Astrocyte of the spinal cord (primary cell): ENCODE data around the gene MCCD1.
"Not testable (repeated sequence)": the region's sequence is repeated elsewhere in the genome, so short reads cannot be mapped to it uniquely, and the experiment has no call there.

Experiments used
- DNase-seq: peaks from one replicate; pipeline ENCODE4 v3.0.0; 2011; ENCODE audit warnings: low read depth, low spot score
- H3K4me3 ChIP-seq: 2 replicates; pipeline ENCODE4 v1.5.1; 2011; ENCODE audit warnings: low read depth, mild to moderate bottlenecking, low read length, moderate library complexity
- CTCF ChIP-seq: IDR thresholded peaks from 2 replicates; pipeline ENCODE4 v1.5.1; 2012; ENCODE audit warnings: low read depth, mild to moderate bottlenecking, low read length, inconsistent platforms
- in situ Hi-C: cut with HindIII; loops from 2 replicates; pipeline ENCODE4 v1.10.0; 2017; ENCODE audit warnings: low sequenced_read_pairs

Gene MCCD1

DNA sequence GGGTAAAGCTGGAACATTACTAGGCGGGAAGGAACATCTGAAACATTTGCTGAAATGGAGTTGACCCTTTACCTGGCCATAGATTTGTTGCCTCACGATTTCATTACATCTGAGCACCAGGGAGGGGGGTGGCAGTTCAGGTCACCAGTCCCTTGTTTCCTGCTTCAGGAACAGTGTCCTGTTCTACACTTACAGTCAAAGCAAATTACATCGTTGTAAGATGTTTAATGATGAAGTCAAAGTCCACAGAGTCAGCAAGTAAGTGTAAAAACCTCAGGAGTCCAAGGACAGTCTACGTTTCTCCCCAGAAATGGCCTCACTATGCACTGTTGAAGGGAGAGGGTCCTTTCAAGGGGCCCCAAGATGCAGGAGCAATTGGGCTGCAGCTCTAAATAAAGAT, 39.7 kb upstream of the MCCD1 start:
- no peak for DNase-seq
- in situ Hi-C loops = no loop called here
- H3K4me3 ChIP-seq = no peak overlapping the region
- TF ChIP-seq CTCF = no peak

GRCh38 chr6:31490115-31490873, 38.5 kb upstream of the MCCD1 start:
- in situ Hi-C loops = no loop called here
- no peak for TF ChIP-seq CTCF
- no peak overlapping the region for H3K4me3 ChIP-seq
- no peak for DNase-seq

DNA sequence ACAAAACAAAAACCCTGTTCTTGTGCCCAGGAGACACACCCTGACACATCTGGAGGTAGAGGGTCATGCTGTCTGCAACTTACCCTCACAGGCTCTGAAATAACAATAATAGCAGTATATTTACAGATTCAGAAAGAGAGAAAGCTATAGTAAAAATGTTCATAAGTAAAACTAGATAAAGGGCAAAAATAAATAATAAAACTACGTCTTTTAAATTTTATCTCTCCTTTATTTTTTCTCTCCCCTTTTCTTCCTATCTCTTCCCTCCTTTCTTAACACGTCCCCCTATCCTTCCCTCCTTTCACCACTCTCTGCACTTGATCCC, 35.2 kb upstream of the MCCD1 start:
- in situ Hi-C loops, DNase-seq: not testable (repeated sequence)
- H3K4me3 ChIP-seq = peak overlapping the region; percentile 50

DNA sequence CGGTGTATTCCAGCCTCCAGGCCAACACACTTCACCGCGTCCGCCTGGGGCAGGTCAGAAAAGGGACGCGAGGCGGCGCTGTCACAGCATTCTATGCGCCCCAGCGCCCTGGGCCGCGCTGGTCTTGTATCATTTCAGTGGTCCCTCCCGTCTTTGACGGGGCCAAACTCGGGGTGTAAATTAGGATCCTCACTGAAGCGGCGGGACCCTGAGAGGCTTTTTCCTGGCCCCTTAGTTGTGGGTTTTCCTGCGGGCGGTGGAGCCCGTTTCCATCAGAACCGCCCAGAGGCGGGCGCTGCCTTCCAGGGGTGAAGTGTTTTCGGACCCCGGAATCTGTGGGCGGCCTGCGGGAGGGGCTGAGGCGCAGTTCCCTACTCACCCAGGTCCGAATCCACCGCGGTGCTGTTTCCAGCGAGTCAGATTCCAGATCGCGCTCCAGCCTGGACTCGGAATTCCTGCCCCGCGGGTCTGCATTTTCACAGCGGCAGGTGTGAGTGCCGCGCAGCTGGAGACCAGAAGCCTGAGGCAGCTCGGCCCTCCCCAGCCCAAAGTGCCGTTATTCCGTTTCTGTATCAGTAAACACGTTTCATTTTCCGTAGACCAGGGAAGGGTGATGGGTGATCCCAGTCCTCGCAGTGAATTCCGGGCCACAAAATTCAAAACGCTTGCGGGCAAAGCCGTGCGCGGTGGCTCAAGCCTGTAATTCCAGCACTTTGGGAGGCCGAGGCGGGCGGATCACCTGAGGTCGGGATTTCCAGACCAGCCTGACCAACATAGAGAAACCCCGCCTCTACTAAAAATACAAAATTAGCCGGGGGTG, 34.7 kb upstream of the MCCD1 start:
- in situ Hi-C loops = no loop called here
- H3K4me3 ChIP-seq = peak overlapping the region; percentile 50
- DNase-seq = peak; percentile 71
- peak; percentile 96 for TF ChIP-seq CTCF

DNA sequence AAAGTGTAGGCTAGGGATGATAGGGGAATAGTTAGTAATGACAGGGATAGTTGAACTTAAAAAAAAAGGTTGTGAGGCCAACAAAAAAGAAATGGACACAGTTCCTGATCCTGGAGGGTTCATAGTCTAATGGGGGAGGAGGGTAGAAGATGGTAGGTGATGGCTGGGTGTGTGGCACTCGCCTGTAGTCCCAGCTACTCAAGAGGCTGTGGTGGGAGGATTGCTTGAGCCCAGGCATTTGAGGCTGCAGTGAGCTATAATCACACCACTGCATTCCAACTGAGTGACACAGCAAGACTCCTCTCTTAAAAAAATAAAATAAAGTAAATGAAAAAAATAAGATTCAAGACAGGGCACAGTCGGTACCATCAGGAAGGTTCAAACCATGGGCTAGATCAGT, 33.2 kb upstream of the MCCD1 start:
- in situ Hi-C loops = no loop called here
- H3K4me3 ChIP-seq = no peak overlapping the region
- peak; percentile 39 for DNase-seq
- no peak for TF ChIP-seq CTCF

DNA sequence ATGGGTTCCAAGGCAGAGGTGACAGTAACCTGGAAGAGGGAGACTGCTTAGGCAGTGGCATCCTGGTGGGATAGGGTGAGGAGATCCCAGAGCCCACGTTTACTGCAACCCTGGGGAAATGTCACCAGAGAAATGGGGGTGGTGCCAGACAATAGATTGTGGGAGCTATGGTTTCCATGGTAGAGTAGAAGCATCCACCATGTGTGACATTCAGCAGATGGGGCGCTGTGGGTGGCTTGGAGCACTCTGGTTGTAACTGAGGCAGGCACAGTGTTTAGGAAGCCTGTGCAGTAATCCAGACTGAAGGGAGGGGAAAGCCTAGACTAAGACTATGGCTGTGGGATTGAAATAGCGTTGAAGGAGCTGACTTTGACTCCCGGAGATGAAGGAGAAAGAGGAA, 31.9 kb upstream of the MCCD1 start:
- DNase-seq, H3K4me3 ChIP-seq, in situ Hi-C loops: not testable (repeated sequence)

DNA sequence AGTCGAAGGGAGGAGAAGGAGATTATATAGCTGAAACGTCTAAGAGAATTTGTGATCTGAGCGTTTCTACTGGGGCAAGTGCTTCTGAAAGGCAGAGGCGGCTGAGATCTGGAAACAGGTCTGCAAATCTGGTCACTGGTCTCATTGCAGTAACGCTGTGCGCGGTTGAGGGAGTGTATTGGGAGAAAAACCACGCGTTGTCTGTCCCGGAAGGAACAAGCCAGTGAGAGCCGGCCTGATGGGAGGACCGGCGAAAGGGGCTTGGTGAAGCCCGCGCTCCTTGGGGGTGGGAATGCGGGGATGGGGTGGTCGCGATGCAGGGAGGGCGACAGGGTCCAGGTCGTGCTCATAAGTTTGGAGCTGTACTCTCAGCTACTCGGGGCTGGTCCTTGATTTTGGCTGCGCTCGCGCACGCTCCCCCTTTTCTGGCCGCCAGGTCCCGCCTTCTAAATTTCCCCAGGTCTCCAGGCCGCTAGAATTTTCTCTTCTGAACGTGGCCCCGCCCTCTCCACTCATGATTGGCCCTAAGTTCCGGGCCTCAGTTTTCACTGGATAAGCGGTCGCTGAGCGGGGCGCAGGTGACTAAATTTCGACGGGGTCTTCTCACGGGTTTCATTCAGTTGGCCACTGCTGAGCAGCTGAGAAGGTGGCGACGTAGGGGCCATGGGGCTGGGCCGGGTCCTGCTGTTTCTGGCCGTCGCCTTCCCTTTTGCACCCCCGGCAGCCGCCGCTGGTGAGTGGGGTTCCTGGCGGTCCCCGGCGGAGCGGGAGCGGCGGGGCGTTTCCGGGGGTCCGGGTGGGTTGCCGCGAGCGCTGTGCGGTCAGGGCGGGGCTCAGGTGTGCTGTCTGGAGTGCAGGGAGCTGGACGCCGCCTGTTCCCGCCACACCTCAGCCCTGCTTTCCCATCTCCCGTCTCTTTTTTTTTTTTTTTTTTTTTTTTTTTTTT, 31.0 kb upstream of the MCCD1 start, which contains the start of gene MICB:
TSS of gene MICB (plus strand) at position 615 of the 946 bp plus-strand sequence. CDS start at position 664, 49 bp downstream.
- peak within 1 kb of the TSS; percentile 60 for H3K4me3 ChIP-seq
- TF ChIP-seq CTCF = no peak
- in situ Hi-C loops = no loop called here
- DNase-seq = peak; percentile 72
